ENCODE measurements around the gene MAB21L4.

The MAB21L4 gene

DNA sequence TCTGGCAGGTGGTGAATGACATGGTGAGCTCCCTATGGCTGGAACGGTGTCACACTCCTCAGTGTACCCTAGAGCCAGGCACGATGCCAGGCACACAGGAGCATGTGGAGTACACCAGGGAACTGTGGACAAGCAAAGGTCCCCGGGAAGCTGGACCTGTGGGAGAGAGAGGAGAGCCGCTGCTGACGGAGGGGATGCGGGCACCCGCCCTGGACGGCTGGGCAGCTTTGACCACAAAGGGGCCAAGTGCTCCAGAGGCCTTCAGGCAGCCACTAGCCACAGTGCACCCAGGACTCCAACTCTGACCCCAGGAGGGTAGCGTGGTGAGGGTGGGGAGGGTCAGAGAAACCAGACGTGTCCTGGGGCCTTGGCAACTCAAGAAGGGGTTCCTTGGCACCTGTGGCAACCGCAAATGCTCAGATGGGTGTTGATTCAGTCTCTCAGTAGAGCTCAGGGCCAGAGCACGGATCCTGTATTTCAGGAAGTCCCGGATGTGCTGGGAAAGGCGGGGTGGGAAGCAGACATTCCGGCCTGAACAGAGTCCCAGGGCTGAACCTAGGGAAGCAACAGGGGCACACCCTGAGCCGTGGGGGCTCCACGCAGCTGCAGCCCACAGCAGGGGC, 2.3 kb upstream of the MAB21L4 start:
- Mint-ChIP-seq H3K4me3 (no peak overlapping the region), H3K36me3 (ENCODE audit: low read depth) (no peaks in the 10 kb centered on the region), H3K4me1 (ENCODE audit: low read depth) (no peaks in the 10 kb centered on the region), H3K27me3 (ENCODE audit: low read depth) (no peaks in the 10 kb centered on the region), H3K9me3 (no peaks in the 10 kb centered on the region), H3K27ac (no peak overlapping the region)
- no peak for DNase-seq (ENCODE audit: low spot score)

DNA sequence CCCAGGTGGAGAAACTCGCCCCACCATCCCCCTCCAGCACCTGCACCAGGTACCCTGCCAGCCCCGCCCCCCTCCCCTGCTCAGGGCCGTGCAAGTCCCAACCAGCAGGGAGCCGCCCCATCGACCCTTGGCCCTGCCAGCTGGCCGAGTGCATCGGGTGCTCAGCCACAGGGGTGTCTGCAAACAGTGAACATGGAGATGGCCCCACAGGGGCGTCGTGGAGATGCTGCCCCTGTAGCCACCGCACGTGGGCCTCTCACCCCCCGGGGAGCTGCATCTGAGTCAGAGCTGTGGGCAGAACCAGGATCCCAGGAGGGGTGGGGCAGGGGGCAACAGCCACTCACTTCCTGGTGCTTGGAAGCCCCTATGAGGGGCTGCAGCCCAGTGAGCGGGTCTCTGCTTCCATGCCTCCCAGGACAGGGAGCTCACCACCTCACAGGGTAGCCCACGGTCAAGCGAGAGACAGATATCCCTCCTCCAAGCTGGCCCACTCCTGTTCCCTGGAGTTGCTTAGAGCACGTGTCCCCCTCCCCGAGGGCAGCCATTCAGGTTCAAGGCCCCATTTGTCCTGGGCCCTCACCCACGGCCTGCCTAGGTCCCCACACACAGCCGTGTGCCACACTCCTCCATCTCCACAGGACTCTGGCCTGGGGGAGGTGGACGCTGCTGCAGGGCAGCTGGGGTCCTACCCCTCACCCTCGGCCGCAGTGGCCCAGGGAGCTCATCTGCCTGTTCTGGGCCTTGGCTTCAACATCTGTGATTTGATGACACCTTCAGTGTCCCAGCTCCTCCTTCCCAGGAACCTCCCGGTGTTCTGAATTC, 1.1 kb upstream of the MAB21L4 start:
- Mint-ChIP-seq H3K27ac (no peak overlapping the region), H3K9me3 (no peaks in the 10 kb centered on the region), H3K4me1 (ENCODE audit: low read depth) (no peaks in the 10 kb centered on the region), H3K4me3 (no peak overlapping the region), H3K36me3 (ENCODE audit: low read depth) (no peaks in the 10 kb centered on the region), H3K27me3 (ENCODE audit: low read depth) (no peaks in the 10 kb centered on the region)
- no peak for DNase-seq (ENCODE audit: low spot score)

GRCh38 chr2:240896394-240896793, 438 bp upstream of the MAB21L4 start:
- Mint-ChIP-seq H3K36me3 (ENCODE audit: low read depth) (no peaks in the 10 kb centered on the region), H3K9me3 (no peaks in the 10 kb centered on the region), H3K4me3 (no peak overlapping the region), H3K27ac (no peak overlapping the region), H3K27me3 (ENCODE audit: low read depth) (no peaks in the 10 kb centered on the region), H3K4me1 (ENCODE audit: low read depth) (no peaks in the 10 kb centered on the region)
- no peak for DNase-seq (ENCODE audit: low spot score)

GRCh38 chr2:240894836-240895558, 959 bp downstream of the MAB21L4 start:
- no peaks in the 10 kb centered on the region for H3K27me3 Mint-ChIP-seq (ENCODE audit: low read depth)
- H3K27ac Mint-ChIP-seq, result no peak overlapping the region
- no peaks in the 10 kb centered on the region for H3K9me3 Mint-ChIP-seq
- no peaks in the 10 kb centered on the region for H3K4me1 Mint-ChIP-seq (ENCODE audit: low read depth)
- no peaks in the 10 kb centered on the region for H3K36me3 Mint-ChIP-seq (ENCODE audit: low read depth)
- no peak overlapping the region for H3K4me3 Mint-ChIP-seq
- DNase-seq (ENCODE audit: low spot score), result no peak

- no peak overlapping the region for H3K4me3 Mint-ChIP-seq
- no peaks in the 10 kb centered on the region for H3K9me3 Mint-ChIP-seq
- no peaks in the 10 kb centered on the region for H3K27me3 Mint-ChIP-seq (ENCODE audit: low read depth)
- H3K36me3 Mint-ChIP-seq (ENCODE audit: low read depth), result no peaks in the 10 kb centered on the region
- no peak overlapping the region for H3K27ac Mint-ChIP-seq
- H3K4me1 Mint-ChIP-seq (ENCODE audit: low read depth), result no peaks in the 10 kb centered on the region
- DNase-seq (ENCODE audit: low spot score), result no peak
These were observed 1.9 kb downstream of the MAB21L4 start for GRCh38 chr2:240894006-240894405.

DNA sequence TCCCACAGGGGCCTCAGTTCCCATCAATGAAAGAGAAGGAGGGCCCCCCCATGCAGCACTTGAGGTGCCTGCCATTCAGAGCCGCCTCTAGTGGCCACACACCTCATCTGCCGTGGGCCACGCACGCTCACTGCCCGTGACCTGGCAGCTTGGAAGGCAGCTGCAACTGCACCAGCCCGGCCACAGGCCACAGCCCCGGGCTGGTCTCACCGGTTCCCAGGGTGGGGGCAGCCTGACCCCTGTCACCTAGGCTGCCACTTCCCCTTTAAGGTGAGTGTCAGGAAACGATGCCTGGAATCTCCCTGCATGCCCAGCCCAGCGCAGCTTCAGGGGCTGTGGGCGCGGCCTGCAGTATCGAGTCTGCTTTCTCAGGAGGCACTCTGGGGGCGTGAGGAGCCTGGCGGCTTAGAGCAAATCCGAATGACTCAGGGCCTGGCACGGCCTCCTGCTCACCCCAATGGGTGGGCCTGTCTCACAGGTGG, 2.6 kb downstream of the MAB21L4 start:
- Mint-ChIP-seq H3K27ac (no peak overlapping the region), H3K36me3 (ENCODE audit: low read depth) (no peaks in the 10 kb centered on the region), H3K4me3 (no peak overlapping the region), H3K9me3 (no peaks in the 10 kb centered on the region), H3K27me3 (ENCODE audit: low read depth) (no peaks in the 10 kb centered on the region), H3K4me1 (ENCODE audit: low read depth) (no peaks in the 10 kb centered on the region)
- DNase-seq (ENCODE audit: low spot score), result peak; percentile 22

DNA sequence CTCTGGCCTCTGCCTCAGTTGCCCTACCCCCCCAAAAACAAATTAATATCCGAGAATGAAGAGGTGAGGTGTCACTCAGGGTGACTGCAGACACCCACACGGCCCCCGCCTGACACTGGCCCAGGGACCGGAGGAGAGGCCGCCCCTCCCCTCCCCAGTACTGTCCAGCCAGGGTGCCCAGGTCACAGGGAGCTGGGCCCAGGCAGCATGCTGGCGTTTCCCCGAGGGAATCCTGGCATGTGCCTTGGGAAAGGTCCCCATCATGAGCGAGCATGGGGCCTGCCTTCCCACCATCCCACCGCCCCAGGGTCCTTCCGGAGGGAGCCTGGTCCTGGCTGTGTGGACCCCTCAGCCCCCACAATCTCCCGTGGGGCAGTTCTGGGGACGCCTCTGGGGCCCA, 3.0 kb downstream of the MAB21L4 start:
- no peaks in the 10 kb centered on the region for H3K4me1 Mint-ChIP-seq (ENCODE audit: low read depth)
- no peak for DNase-seq (ENCODE audit: low spot score)
- H3K27ac Mint-ChIP-seq, result no peak overlapping the region
- H3K27me3 Mint-ChIP-seq (ENCODE audit: low read depth), result no peaks in the 10 kb centered on the region
- no peaks in the 10 kb centered on the region for H3K36me3 Mint-ChIP-seq (ENCODE audit: low read depth)
- H3K4me3 Mint-ChIP-seq, result no peak overlapping the region
- no peaks in the 10 kb centered on the region for H3K9me3 Mint-ChIP-seq

GRCh38 chr2:240892356-240892755, 3.6 kb downstream of the MAB21L4 start:
- no peak overlapping the region for H3K4me3 Mint-ChIP-seq
- H3K36me3 Mint-ChIP-seq (ENCODE audit: low read depth), result no peaks in the 10 kb centered on the region
- no peaks in the 10 kb centered on the region for H3K4me1 Mint-ChIP-seq (ENCODE audit: low read depth)
- DNase-seq (ENCODE audit: low spot score), result no peak
- no peaks in the 10 kb centered on the region for H3K27me3 Mint-ChIP-seq (ENCODE audit: low read depth)
- H3K9me3 Mint-ChIP-seq, result no peaks in the 10 kb centered on the region
- H3K27ac Mint-ChIP-seq, result no peak overlapping the region

DNA sequence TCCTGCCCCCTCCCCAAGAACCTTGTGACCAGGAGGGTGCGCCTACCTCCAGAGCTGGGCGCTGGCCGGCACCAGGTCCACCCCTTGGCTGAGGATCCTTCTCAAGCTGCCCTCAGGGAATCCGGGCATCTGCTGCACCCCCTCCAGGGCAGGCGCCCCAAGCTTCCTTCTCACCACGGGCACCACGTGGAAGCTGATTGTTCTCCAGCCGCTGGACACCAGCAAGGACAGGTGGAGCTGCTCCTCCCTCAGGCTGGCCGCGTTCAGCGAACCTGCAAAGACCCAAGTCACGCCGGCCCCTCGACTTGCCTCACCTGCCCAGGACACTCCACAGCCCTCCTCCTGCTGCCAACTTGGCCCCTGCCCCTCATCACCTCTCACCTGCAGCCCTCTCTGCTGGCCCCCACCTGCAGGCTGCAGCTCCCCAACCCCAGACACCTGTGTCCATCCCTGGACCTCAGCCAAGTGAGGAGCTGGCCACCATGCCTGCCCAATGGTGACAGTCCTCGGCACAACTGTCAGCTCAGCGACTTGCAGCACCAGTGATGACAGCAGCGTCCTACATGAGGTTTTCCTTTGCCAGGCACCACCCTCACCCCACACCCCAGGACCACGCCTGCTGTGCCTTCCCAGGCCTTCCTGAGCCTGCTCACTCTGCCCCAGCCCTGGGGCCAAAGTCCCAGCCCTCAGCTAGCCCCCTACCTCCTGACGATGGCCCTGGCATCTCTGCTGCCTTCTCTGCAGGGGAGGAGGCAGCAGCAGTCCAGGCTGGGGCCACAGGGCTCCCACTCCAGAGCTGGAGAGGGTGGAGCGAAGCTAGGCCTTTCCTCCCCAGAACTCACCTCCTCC, 4.2 kb downstream of the MAB21L4 start:
- Mint-ChIP-seq H3K36me3 (ENCODE audit: low read depth) (no peaks in the 10 kb centered on the region), H3K9me3 (no peaks in the 10 kb centered on the region), H3K4me1 (ENCODE audit: low read depth) (no peaks in the 10 kb centered on the region), H3K27ac (no peak overlapping the region), H3K27me3 (ENCODE audit: low read depth) (no peaks in the 10 kb centered on the region), H3K4me3 (no peak overlapping the region)
- no peak for DNase-seq (ENCODE audit: low spot score)

DNA sequence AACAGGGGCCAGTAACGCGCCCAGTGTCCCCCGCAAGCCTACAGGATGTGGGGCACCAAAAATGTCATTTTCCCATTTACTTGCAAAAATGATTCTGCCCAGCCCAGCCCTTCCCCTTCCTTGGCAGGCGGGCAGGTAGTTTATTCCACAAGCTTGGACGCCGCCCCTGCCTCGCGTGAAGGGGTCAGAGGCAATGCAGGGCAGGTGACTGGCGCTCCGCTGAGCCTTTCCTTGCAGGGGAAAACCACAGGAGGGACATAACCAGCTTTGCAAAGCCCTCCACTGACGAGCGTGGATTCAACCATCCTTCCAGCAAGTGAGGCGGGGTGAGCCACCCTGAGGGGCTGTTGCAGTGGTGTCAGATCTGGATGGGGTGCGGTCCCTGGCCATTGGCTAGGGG, 5.3 kb downstream of the MAB21L4 start:
- no peaks in the 10 kb centered on the region for H3K36me3 Mint-ChIP-seq (ENCODE audit: low read depth)
- no peaks in the 10 kb centered on the region for H3K4me1 Mint-ChIP-seq (ENCODE audit: low read depth)
- no peaks in the 10 kb centered on the region for H3K27me3 Mint-ChIP-seq (ENCODE audit: low read depth)
- H3K4me3 Mint-ChIP-seq, result no peak overlapping the region
- no peaks in the 10 kb centered on the region for H3K9me3 Mint-ChIP-seq
- no peak overlapping the region for H3K27ac Mint-ChIP-seq
- DNase-seq (ENCODE audit: low spot score), result no peak

GRCh38 chr2:240889601-240890560, 6.1 kb downstream of the MAB21L4 start:
- Mint-ChIP-seq H3K4me1 (ENCODE audit: low read depth) (no peaks in the 10 kb centered on the region), H3K36me3 (ENCODE audit: low read depth) (no peaks in the 10 kb centered on the region), H3K27me3 (ENCODE audit: low read depth) (no peaks in the 10 kb centered on the region), H3K4me3 (no peak overlapping the region), H3K27ac (no peak overlapping the region), H3K9me3 (no peaks in the 10 kb centered on the region)
- no peak for DNase-seq (ENCODE audit: low spot score)

DNA sequence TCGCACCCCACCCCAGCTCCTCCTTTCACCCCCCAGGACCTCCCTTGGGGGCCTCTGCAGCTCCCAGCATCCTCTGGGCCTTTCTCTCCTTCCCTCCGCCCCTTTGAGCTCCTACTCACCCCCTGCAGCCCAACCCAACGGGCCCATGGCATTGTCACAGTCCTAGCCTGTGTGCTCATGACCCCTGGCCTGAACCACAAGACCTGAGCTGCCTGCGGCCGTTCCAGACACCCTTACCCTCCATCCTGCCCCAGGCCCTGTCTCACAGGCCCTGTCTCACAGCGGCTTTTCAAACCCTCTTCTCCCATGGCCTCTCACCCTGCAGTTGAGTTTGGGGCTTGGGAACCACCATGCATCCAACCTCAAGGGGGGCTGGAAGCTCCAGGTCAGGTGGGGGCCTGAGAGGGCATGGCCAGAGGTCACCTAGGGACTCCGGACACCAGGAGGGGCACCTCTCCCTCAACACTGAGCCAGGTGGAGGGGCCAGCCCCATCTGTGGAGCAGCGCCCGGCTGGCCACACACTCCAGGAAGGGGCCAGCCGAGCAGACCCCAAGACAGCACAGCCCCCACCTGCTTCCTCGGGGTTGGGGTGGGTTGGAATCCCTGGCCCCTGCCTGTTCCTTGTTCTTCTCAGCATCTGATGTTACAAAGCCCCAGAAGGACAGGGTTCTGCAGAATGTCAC, 6.9 kb downstream of the MAB21L4 start:
- Mint-ChIP-seq H3K4me1 (ENCODE audit: low read depth) (no peaks in the 10 kb centered on the region), H3K9me3 (no peaks in the 10 kb centered on the region), H3K27ac (no peak overlapping the region), H3K27me3 (ENCODE audit: low read depth) (no peaks in the 10 kb centered on the region), H3K4me3 (no peak overlapping the region), H3K36me3 (ENCODE audit: low read depth) (no peaks in the 10 kb centered on the region)
- DNase-seq (ENCODE audit: low spot score), result no peak
